Fibroblast of mammary gland (primary cell): Measurements from ENCODE around the gene DOCK10.

ENCODE experiments used
- DNase-seq: peaks from one replicate; pipeline ENCODE4 v3.0.0-alpha.2; 2010; ENCODE audit warnings: low read depth
- H3K4me3 ChIP-seq: 2 replicates; pipeline ENCODE4 v1.5.1; 2011; ENCODE audit warnings: low read depth, mild to moderate bottlenecking, low read length, moderate library complexity; ENCODE audit not compliant: control insufficient read depth
- CTCF ChIP-seq: conservative IDR thresholded peaks from 2 replicates; pipeline ENCODE4 v1.5.1; 2011; ENCODE audit warnings: low read depth, low read length, inconsistent platforms; ENCODE audit not compliant: control insufficient read depth, insufficient read depth

DOCK10 gene

GRCh38 chr2:224860786-224861185 is 181.5 kb downstream of the DOCK10 start:
- no peak for DNase-seq
- TF ChIP-seq CTCF = no peak
- no peak overlapping the region for H3K4me3 ChIP-seq

- no peak for TF ChIP-seq CTCF
- no peak overlapping the region for H3K4me3 ChIP-seq
- DNase-seq = no peak
Observed at GRCh38 chr2:224851811-224852210, 190.5 kb downstream of the DOCK10 start.

- peak; percentile 57 for DNase-seq
- no peak for TF ChIP-seq CTCF
Observed at GRCh38 chr2:224850081-224850480, 192.2 kb downstream of the DOCK10 start.

GRCh38 chr2:224849264-224849663 is 193.0 kb downstream of the DOCK10 start:
- TF ChIP-seq CTCF = peak; percentile 22
- no peak for DNase-seq
- H3K4me3 ChIP-seq = no peak overlapping the region

More at GRCh38 chr2:224850081-224850480, 192.2 kb downstream of the DOCK10 start:
- H3K4me3 ChIP-seq = no peak overlapping the region

- peak; percentile 92 for DNase-seq
- TF ChIP-seq CTCF = no peak
- H3K4me3 ChIP-seq = no peak overlapping the region
Observed at GRCh38 chr2:224847961-224848850, 194.1 kb downstream of the DOCK10 start.

- H3K4me3 ChIP-seq = no peak overlapping the region
- TF ChIP-seq CTCF = no peak
- no peak for DNase-seq
Observed at GRCh38 chr2:224847381-224847780, 194.9 kb downstream of the DOCK10 start.

GRCh38 chr2:224846686-224847085 is 195.6 kb downstream of the DOCK10 start:
- no peak for TF ChIP-seq CTCF
- DNase-seq = no peak
- no peak overlapping the region for H3K4me3 ChIP-seq
